Uterus (tissue), 4 donors: ENCODE measurements around the gene TLE5. TPM values are rescaled to one million over a fixed set of nuclear protein-coding genes. Genes with fewer than 3 reads are reported as not detected.
"Not testable (repeated sequence)": the region's sequence is repeated elsewhere in the genome, so short reads cannot be mapped to it uniquely, and the experiment has no call there.

ENCODE experiments used
- DNase-seq, 2 donors: peaks; one replicate each; pipeline ENCODE4 v3.0.0-alpha.2; 2019 to 2020
- H3K27ac ChIP-seq, 2 donors: fragments of 200-600 bp; sonication (generic); 1 replicate in 1 of 2; 2 replicates in 1 of 2; pipeline ENCODE4 v1.5.1; 2016 to 2018
- H3K27me3 ChIP-seq, 2 donors: fragments of 200-600 bp; sonication (generic); one replicate each; pipeline ENCODE4 v1.5.1; 2018 to 2019; ENCODE audit warnings: control low read depth in 1 of 2
- H3K36me3 ChIP-seq, 2 donors: fragments of 200-600 bp; sonication (generic); one replicate each; pipeline ENCODE4 v1.5.1; 2019; ENCODE audit warnings: control low read depth in 1 of 2
- H3K4me1 ChIP-seq, 2 donors: fragments of 200-600 bp; sonication (generic); one replicate each; pipeline ENCODE4 v1.5.1; 2018 to 2019; ENCODE audit warnings: control low read depth in 1 of 2
- H3K4me3 ChIP-seq, 2 donors: fragments of 200-600 bp; sonication (generic); 1 replicate in 1 of 2; 2 replicates in 1 of 2; pipeline ENCODE4 v1.5.1; 2018 to 2019; ENCODE audit warnings: mild to moderate bottlenecking in 1 of 2
- H3K9me3 ChIP-seq, 2 donors: fragments of 200-600 bp; sonication (generic); one replicate each; pipeline ENCODE4 v1.5.1; 2019; ENCODE audit warnings: control low read depth in 1 of 2
- CTCF ChIP-seq, 4 experiments: fragments of 200-600 bp in 2 of 4; fragments of 450-650 bp in 2 of 4; sonication (generic) in 2 of 4; IDR thresholded peaks; one replicate each; pipeline ENCODE4 v1.5.1; 2016 to 2019; ENCODE audit warnings: antibody characterized with exemption in 4 of 4, mild to moderate bottlenecking in 2 of 4, moderate library complexity in 1 of 4
- POLR2A ChIP-seq, 2 donors: fragments of 450-650 bp; IDR thresholded peaks; one replicate each; pipeline ENCODE4 v1.6.1; 2016; ENCODE audit warnings: antibody characterized with exemption in 2 of 2, mild to moderate bottlenecking in 1 of 2, moderate library complexity in 1 of 2
- intact Hi-C: fragments of 100-400 bp; cut with DNase I; formaldehyde crosslinking; loops from one replicate; pipeline ENCODE4 v1.15.1; 2023; ENCODE audit warnings: low total_unique reads
- total RNA-seq, 4 donors: library from RNA; depleted of rRNA in 3 of 4; stranded (reverse); fragments of >200 nt in 3 of 4; gene quantifications; one replicate each; pipeline versions ENCODE4 v1.1.0 to v1.2.4, GENCODE V29; 2014 to 2023
- donor health status: DM: yes; HTN: yes; CAD: no.

TLE5 gene
- total RNA-seq, 4 donors from 2014 or later, result 86.1 to 644 (median 429) TPM

GRCh38 chr19:3053780-3054179 is 8.5 kb downstream of the TLE5 start:
- no peaks in the 10 kb centered on the region for H3K27me3 ChIP-seq
- intact Hi-C loops, result no loop called here
- peaks cover 8 to 18% of the 10 kb centered on the region in 2 donors for H3K4me1 ChIP-seq
- no peak for DNase-seq
- no peak overlapping the region for H3K27ac ChIP-seq
- H3K9me3 ChIP-seq, result no peaks in the 10 kb centered on the region
- no peaks in the 10 kb centered on the region for H3K36me3 ChIP-seq
- H3K4me3 ChIP-seq, result no peak overlapping the region
- TF ChIP-seq CTCF (IDR thresholded peaks at IDR 0.05) (no peak), POLR2A (IDR thresholded peaks at IDR 0.05) (no peak)

GRCh38 chr19:3053218-3053621 is 9.1 kb downstream of the TLE5 start:
- peak overlapping the region; percentile 14 to 25 for H3K27ac ChIP-seq
- intact Hi-C loops, result no loop called here

GRCh38 chr19:3050016-3050415 is 12.3 kb downstream of the TLE5 start:
- H3K4me1 ChIP-seq, H3K9me3 ChIP-seq, H3K27me3 ChIP-seq, intact Hi-C loops, H3K36me3 ChIP-seq, H3K27ac ChIP-seq, DNase-seq, H3K4me3 ChIP-seq: not testable (repeated sequence)

More at GRCh38 chr19:3053218-3053621, 9.1 kb downstream of the TLE5 start:
- DNase-seq, result no peak
- H3K4me3 ChIP-seq, result no peak overlapping the region
- peaks cover 8 to 17% of the 10 kb centered on the region in 2 donors for H3K4me1 ChIP-seq
- no peak for TF ChIP-seq CTCF (IDR thresholded peaks at IDR 0.05)
- TF ChIP-seq POLR2A (IDR thresholded peaks at IDR 0.05), result no peak
- H3K36me3 ChIP-seq, result no peaks in the 10 kb centered on the region
- H3K9me3 ChIP-seq, result no peaks in the 10 kb centered on the region
- no peaks in the 10 kb centered on the region for H3K27me3 ChIP-seq

- DNase-seq, result no peak
- intact Hi-C loops, result no loop called here
- TF ChIP-seq CTCF (IDR thresholded peaks at IDR 0.05), result no peak
- TF ChIP-seq POLR2A (IDR thresholded peaks at IDR 0.05), result no peak
These were observed 13.2 kb downstream of the TLE5 start for GRCh38 chr19:3049089-3049488.

GRCh38 chr19:3048190-3048533 is 14.1 kb downstream of the TLE5 start:
- Histone ChIP-seq H3K4me3 (no peak overlapping the region), H3K4me1 (peaks cover 0 to 5% of the 10 kb centered on the region in 2 donors), H3K9me3 (no peaks in the 10 kb centered on the region), H3K27ac (peak overlapping the region; percentile 95 to 99), H3K27me3 (no peaks in the 10 kb centered on the region), H3K36me3 (no peaks in the 10 kb centered on the region)
- no peak for DNase-seq
- no peak for TF ChIP-seq CTCF (IDR thresholded peaks at IDR 0.05)
- TF ChIP-seq POLR2A (IDR thresholded peaks at IDR 0.05), result no peak
- intact Hi-C loops, result no loop called here

More at GRCh38 chr19:3049089-3049488, 13.2 kb downstream of the TLE5 start:
- no peaks in the 10 kb centered on the region for H3K9me3 ChIP-seq
- H3K4me3 ChIP-seq, result no peak overlapping the region
- no peaks in the 10 kb centered on the region for H3K36me3 ChIP-seq
- no peaks in the 10 kb centered on the region for H3K27me3 ChIP-seq
- H3K27ac ChIP-seq, result peak overlapping the region; percentile 95 to 99
- peaks cover 0 to 5% of the 10 kb centered on the region in 2 donors for H3K4me1 ChIP-seq
